ENCODE data around the gene CDHR3. TPM values are rescaled to one million over a fixed set of nuclear protein-coding genes. Genes with fewer than 3 reads are reported as not detected.
A peak's percentile ranks its signal among the peaks of the same experiment; 100 is the strongest.

Gene CDHR3
- polyA plus RNA-seq, 3 donors = 0.16 TPM; not detected in 2

DNA sequence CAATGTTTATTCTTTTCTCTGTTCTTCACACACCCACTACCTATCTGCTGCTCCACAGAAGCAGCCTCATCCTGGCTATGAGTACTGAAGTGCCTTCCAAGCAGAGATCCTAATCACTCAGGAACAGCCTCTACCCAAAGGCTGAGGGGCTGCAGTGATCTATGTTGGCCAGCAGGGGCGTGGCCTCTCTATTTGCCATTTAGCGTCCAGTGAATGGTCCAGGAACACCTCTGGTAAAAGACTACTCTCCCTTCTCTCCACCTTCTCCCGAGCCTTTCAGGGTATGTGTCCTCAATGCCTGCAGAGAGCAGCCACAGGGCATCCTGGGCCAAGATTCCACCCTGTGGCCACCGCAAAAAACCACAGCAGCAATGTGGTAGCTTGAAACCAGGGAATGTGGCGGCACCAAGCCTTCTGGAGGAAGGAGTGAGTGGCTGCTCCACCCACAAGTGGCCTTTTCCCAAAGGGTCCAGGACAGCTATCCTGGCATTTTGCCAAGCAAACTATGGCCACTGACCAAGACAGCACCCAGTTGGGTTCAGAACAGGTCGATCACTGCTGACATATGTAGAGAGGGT is 78.2 kb downstream of the CDHR3 start:
- Histone ChIP-seq H3K4me2 (replicated peaks; ENCODE audit: extremely low read depth, low read length, poor library complexity, severe bottlenecking) (no peak overlapping the region), H2AFZ (ENCODE audit: insufficient read depth, low read depth, low read length, poor library complexity, severe bottlenecking) (peak overlapping the region; percentile 14), H3K27ac (ENCODE audit: low read depth in 1 of 2, low read length in 2 of 2) (no peak overlapping the region), H3K4me1 (ENCODE audit: control insufficient read depth in 1 of 2, insufficient read depth in 2 of 2, low read length in 2 of 2) (no peaks in the 10 kb centered on the region), H3K4me3 (replicated peaks in 1 of 3; ENCODE audit: low read depth in 2 of 3, low read length in 3 of 3) (no peak overlapping the region), H3K79me2 (ENCODE audit: insufficient read depth, low read length) (no peaks in the 10 kb centered on the region), H4K20me1 (ENCODE audit: insufficient read depth, low read length) (no peaks in the 10 kb centered on the region), H3K9me3 (replicated peaks in 1 of 2; ENCODE audit: control insufficient read depth in 1 of 2, insufficient read depth in 1 of 2, low read length in 2 of 2) (no peaks in the 10 kb centered on the region), H3K27me3 (ENCODE audit: control insufficient read depth in 2 of 2, insufficient read depth in 2 of 2, low read length in 2 of 2) (peaks cover 0 to 16% of the 10 kb centered on the region in 2 donors), H3K36me3 (replicated peaks in 1 of 2; ENCODE audit: control insufficient read depth in 1 of 2, insufficient read depth in 2 of 2, low read length in 2 of 2) (no peaks in the 10 kb centered on the region), H3K9ac (ENCODE audit: insufficient read depth, low read length, poor library complexity, severe bottlenecking) (no peak overlapping the region)
- WGBS (ENCODE audit: insufficient coverage) = 24% methylated on average over 4 of the region's 6 CpGs
- Mint-ChIP-seq H3K27me3 (ENCODE audit: low read depth in 3 of 3) (peaks cover 12 to 31% (median 21%) of the 10 kb centered on the region in 3 donors), H3K4me1 (peaks cover 10% of the 10 kb centered on the region), H3K9me3 (peaks cover 0 to 4% (median 0%) of the 10 kb centered on the region in 7 donors), H3K27ac (peak overlapping the region in 1 of 7 donors; percentile 56), H3K36me3 (no peaks in the 10 kb centered on the region), H3K4me3 (peak overlapping the region in 1 of 2 donors; percentile 44)
- TF ChIP-seq, protein P1, sequence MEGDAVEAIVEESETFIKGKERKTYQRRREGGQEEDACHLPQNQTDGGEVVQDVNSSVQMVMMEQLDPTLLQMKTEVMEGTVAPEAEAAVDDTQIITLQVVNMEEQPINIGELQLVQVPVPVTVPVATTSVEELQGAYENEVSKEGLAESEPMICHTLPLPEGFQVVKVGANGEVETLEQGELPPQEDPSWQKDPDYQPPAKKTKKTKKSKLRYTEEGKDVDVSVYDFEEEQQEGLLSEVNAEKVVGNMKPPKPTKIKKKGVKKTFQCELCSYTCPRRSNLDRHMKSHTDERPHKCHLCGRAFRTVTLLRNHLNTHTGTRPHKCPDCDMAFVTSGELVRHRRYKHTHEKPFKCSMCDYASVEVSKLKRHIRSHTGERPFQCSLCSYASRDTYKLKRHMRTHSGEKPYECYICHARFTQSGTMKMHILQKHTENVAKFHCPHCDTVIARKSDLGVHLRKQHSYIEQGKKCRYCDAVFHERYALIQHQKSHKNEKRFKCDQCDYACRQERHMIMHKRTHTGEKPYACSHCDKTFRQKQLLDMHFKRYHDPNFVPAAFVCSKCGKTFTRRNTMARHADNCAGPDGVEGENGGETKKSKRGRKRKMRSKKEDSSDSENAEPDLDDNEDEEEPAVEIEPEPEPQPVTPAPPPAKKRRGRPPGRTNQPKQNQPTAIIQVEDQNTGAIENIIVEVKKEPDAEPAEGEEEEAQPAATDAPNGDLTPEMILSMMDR (IDR thresholded peaks at IDR 0.05) = peak; percentile 90
- DNase-seq = peak; percentile 24 to 47 (median 43)
- intact Hi-C loops (cut with micrococcal nuclease) = loop anchor here (2.0 to 10.0 kb wide), 3 partner anchors 276 to 389 kb away; no protein-coding TSS in a partner anchor

DNA sequence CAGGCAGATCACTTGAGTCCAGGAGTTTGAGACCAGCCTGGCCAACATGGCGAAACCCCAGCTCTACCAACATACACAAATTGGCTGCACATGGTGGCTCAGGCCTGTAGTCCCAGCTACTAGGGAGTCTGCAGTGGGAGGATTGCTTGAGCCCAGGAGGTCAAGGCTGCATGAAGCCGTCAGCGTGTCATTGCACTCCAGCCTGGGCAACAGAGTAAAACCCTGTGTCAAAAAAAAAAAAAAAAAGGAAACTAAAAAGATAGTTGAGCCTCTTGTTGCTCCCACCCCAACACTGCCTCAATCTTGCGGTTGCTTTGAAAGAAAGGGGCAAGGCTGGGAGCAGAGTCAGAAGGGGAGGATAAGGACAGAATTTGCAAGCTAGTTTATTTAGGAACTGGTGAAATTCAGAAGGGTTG is 79.1 kb downstream of the CDHR3 start:
- Histone ChIP-seq H3K27me3 (ENCODE audit: control insufficient read depth in 2 of 2, insufficient read depth in 2 of 2, low read length in 2 of 2) (peaks cover 0 to 21% of the 10 kb centered on the region in 2 donors), H4K20me1 (ENCODE audit: insufficient read depth, low read length) (no peaks in the 10 kb centered on the region), H3K79me2 (ENCODE audit: insufficient read depth, low read length) (no peaks in the 10 kb centered on the region), H2AFZ (ENCODE audit: insufficient read depth, low read depth, low read length, poor library complexity, severe bottlenecking) (peak overlapping the region; percentile 53), H3K9ac (ENCODE audit: insufficient read depth, low read length, poor library complexity, severe bottlenecking) (no peak overlapping the region), H3K4me2 (replicated peaks; ENCODE audit: extremely low read depth, low read length, poor library complexity, severe bottlenecking) (no peak overlapping the region), H3K4me3 (replicated peaks in 1 of 3; ENCODE audit: low read depth in 2 of 3, low read length in 3 of 3) (no peak overlapping the region), H3K36me3 (replicated peaks in 1 of 2; ENCODE audit: control insufficient read depth in 1 of 2, insufficient read depth in 2 of 2, low read length in 2 of 2) (no peaks in the 10 kb centered on the region), H3K4me1 (ENCODE audit: control insufficient read depth in 1 of 2, insufficient read depth in 2 of 2, low read length in 2 of 2) (no peaks in the 10 kb centered on the region), H3K27ac (ENCODE audit: low read depth in 1 of 2, low read length in 2 of 2) (no peak overlapping the region), H3K9me3 (replicated peaks in 1 of 2; ENCODE audit: control insufficient read depth in 1 of 2, insufficient read depth in 1 of 2, low read length in 2 of 2) (no peaks in the 10 kb centered on the region)
- peaks cover 0 to 4% (median 0%) of the 10 kb centered on the region in 7 donors for H3K9me3 Mint-ChIP-seq
- H3K4me1 Mint-ChIP-seq = peaks cover 10% of the 10 kb centered on the region
- peak overlapping the region in 1 of 7 donors; percentile 54 for H3K27ac Mint-ChIP-seq
- intact Hi-C loops (cut with micrococcal nuclease) = loop anchor here (5.0 to 10.0 kb wide), 2 partner anchors 277 to 390 kb away; no protein-coding TSS in a partner anchor
- no peaks in the 10 kb centered on the region for H3K36me3 Mint-ChIP-seq
- no peak for DNase-seq
- TF ChIP-seq, protein P1 (IDR thresholded peaks at IDR 0.05) = no peak
- H3K27me3 Mint-ChIP-seq (ENCODE audit: low read depth in 3 of 3) = peaks cover 16 to 40% (median 27%) of the 10 kb centered on the region in 3 donors
- peak overlapping the region in 1 of 2 donors; percentile 49 for H3K4me3 Mint-ChIP-seq
- no CpG with 5 or more reads among the region's 4 CpGs for WGBS (ENCODE audit: insufficient coverage)

Data from CD14-positive monocyte (primary cell).